GM12873 (cell line): ENCODE data around the gene MT1G.

Source experiments
- TF ChIP-seq, protein P1 (sequence below): IDR thresholded peaks from 2 replicates; pipeline ENCODE4 v1.5.1; 2012; ENCODE audit warnings: low read depth, mild to moderate bottlenecking, moderate library complexity, low read length, control low read depth; ENCODE audit not compliant: insufficient read depth; ENCODE audit errors: missing control alignments

MT1G gene

DNA sequence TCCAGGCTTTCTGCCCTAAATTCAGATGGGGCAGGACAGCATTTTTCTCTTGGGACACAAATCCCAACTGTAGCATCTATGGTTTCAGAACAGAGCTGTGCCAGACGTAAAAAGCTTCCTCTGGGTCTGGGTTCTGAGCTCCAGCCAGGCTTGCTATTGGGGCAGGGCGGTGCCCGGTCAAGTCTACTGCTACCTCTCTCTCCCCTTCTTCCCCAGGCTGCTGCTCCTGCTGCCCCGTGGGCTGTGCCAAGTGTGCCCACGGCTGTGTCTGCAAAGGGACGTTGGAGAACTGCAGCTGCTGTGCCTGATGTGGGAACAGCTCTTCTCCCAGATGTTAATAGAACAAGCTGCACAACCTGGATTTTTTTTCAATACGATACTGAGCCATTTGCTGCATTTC lies 34.3 kb downstream of the MT1G start:
- TF ChIP-seq, protein P1, sequence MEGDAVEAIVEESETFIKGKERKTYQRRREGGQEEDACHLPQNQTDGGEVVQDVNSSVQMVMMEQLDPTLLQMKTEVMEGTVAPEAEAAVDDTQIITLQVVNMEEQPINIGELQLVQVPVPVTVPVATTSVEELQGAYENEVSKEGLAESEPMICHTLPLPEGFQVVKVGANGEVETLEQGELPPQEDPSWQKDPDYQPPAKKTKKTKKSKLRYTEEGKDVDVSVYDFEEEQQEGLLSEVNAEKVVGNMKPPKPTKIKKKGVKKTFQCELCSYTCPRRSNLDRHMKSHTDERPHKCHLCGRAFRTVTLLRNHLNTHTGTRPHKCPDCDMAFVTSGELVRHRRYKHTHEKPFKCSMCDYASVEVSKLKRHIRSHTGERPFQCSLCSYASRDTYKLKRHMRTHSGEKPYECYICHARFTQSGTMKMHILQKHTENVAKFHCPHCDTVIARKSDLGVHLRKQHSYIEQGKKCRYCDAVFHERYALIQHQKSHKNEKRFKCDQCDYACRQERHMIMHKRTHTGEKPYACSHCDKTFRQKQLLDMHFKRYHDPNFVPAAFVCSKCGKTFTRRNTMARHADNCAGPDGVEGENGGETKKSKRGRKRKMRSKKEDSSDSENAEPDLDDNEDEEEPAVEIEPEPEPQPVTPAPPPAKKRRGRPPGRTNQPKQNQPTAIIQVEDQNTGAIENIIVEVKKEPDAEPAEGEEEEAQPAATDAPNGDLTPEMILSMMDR, result no peak

DNA sequence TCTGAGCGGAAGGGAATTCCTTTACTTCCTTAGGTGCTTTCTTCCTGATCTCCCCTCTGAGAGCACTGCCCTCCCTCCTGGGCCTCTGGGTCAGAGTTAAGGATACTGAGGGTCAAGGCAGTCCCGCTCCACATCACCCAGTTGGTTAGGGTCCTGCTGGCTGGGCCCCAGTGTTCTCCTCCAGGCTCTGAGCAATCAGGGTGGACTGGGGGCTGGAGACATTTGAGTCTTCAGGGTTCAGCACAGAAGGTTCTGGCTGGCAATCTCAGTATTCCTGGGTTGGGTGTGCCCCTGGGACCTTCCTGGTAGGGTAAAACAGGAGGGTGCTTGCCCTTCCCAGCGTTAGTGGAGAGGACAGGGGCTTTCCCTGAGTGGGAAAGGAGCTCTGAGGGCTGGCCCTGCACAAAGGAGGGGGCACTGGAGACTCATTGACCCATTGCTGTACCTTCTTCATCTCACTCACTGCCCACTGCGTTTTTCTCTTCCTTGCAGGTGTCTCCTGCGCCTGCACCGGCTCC lies 35.0 kb downstream of the MT1G start:
- TF ChIP-seq, protein P1, result no peak

DNA sequence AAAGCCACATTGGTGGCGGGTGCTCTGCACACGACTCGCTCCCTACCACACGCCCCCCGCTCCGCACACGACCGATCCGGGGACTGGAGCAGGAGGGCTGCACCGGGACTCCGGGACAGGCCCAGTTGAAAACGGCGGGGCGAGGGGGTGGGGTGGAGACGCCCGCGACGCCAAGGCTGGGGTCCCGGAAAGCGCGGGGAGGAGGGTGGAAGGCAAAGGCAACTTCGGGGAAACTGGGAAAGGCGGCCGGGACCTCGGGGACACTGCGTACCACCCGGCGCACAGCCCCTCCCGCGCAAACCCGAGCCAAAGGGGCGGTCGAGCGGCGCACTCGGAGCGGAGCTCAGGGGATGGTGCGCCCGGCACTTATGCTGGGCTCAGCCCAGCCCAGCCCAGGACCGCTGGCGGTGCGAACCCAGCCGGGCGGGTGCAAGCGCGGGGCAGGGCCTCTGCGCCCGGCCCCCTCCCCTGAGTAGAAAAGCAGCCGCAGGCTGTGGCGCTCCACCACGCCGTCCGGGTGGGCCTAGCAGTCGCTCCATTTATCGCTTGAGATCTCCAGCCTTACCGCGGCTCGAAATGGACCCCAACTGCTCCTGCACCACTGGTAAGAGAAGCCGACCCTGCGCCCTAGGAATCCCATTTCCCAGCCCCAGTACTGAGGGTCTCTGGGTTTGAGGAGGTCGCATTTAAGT lies 35.6 kb downstream of the MT1G start, which contains the start of gene MT1M:
Gene MT1M, plus strand, starts transcription at position 504 of the 692 bp plus-strand sequence. Its CDS starts 73 bp downstream, at position 577.
- TF ChIP-seq, protein P1, result no peak

DNA sequence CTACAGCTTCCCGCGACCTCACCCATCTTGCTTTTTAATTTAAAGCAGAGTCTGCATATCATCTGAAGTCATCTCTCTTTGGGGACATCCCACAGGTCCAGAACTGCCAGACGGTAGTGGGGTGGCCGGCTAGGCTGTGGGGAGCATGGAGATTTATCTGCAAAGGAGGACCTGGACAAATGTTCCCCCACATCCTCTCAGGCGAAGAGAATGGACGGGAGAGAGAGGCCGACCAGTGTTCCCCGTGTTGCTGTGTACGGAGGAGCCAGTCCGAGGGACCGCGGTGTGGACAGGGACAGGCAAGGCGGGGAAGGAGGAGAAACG lies 36.1 kb downstream of the MT1G start:
- TF ChIP-seq, protein P1, result no peak

DNA sequence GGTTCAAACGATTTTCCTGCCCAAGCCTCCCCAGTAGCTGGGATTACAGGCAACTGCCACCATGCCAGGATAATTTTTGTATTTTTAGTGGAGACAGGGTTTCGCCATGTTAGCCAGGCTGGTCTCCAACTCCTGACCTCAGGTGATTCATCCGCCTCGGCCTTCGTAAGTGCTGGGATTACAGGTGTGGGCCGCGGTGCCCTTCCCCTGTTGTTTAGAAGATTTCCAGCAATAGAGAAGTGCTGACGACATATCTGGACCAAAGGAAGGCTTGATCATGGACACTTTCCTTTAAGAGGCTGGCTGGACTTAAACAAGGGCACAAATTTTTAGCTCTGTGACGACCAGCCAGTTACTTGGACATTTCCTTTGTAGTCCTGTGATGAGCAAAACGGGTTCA lies 36.7 kb downstream of the MT1G start:
- TF ChIP-seq, protein P1, result no peak

DNA sequence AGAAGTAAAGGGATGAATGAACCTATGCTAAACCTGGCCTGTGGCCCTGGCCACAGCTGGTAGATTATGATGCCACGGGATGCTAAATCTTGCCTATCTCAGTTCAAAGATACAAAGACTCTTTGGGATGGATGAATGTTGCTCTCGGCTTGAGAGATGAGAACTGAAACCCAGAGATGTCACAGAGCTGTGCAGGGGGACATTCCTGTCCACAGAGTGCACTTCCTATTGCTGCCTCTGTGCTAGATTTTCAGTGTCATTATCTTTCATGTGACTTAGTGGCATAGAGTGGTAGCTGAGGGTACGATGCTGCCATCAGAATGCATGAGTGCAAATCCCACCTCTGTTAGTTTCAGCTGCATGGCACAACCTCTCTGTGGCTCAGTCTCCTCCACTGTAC lies 37.7 kb downstream of the MT1G start:
- TF ChIP-seq, protein P1, result peak; percentile 47

DNA sequence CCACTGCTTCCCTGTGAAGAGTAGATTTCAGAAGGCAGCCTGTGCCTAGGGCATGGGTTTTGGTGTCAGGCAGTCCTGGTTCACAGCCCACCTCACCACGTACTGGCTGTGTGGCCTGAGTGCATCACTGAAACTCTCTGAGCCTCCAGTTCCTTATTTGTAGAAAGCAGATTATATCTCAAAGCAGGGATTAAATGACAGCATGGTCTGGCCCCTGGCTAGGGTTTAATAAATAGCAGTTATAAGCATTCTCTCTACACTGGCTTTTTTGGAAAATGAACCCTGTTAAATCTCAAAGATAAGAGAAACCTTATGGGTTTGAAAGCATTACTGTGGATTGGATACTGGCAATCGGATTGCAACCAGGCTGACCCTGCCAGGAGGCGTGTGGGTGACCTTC lies 38.3 kb downstream of the MT1G start:
- TF ChIP-seq, protein P1, result no peak
